NCI-H1105 (cell line): ENCODE data around the gene ASPRV1.
"Not testable (repeated sequence)": the region's sequence is repeated elsewhere in the genome, so short reads cannot be mapped to it uniquely, and the experiment has no call there.

Experiments used
- DNase-seq: peaks from one replicate; lab custom pipeline; 2025; lab: John Stamatoyannopoulos, UW

Gene ASPRV1

GRCh38 chr2:69960821-69961220 lies 610 bp downstream of the ASPRV1 start:
- DNase-seq, result no peak

DNA sequence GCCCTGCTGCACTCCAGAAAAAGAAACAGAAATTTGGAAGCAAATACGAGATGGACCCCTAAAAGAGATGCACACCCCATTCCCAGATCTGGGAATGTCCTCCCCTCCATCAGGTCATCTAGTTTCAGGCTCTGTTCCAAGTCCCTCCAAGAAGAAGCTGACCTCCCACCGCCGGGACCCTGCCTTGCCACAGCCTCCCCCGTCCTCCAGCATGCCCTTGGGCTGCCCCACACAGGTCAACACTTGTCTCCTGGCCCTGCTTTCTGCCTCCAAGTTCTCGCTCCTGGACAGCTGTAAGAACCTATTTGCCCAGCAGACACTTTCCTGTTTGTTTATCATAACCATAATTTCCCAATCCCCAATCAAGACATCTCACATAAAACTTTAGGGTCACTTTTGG lies 2.0 kb downstream of the ASPRV1 start:
- no peak for DNase-seq

- no peak for DNase-seq
Measured at GRCh38 chr2:69958480-69958879, 3.0 kb downstream of the ASPRV1 start.

DNA sequence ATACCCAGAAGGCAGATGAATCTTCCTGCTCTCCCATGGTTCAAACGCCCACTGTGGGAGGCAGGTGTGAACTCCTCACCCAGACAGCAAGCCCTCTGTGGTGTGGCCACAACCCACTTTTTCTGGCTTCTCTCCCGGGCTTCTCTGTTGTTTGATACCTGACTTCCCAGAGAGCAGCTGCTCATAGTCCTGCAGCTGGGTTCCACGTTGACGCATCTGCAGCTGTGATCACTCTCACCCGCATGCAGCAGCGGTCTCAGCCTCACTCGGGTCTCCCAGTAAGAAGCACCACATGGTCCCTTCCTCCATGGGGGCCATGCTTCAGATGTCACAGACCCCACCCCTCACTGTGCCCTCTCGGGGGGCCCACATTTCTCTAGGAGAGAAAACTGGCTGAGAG lies 3.5 kb downstream of the ASPRV1 start:
- no peak for DNase-seq

GRCh38 chr2:69956475-69956979 lies 4.9 kb downstream of the ASPRV1 start:
- DNase-seq, result no peak

DNA sequence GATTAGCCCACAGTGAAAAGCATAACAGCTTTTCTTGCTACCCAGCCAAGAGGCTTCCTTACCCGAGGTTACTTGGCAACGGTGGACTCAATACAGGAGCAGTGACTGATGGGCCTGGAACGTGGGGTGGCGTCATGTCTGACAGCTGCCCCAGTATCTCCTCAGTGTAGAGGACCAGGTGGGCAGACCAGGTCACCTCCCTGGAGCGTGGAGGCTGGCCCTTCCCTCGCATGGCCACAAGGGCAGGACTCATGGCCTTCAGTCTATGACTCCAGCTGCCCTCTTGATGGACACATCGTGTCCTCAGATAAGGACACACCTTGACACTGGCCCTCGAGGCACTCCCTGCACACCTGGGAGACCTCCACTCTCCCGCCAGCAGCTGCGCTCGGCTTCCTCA lies 6.4 kb downstream of the ASPRV1 start:
- no peak for DNase-seq

DNA sequence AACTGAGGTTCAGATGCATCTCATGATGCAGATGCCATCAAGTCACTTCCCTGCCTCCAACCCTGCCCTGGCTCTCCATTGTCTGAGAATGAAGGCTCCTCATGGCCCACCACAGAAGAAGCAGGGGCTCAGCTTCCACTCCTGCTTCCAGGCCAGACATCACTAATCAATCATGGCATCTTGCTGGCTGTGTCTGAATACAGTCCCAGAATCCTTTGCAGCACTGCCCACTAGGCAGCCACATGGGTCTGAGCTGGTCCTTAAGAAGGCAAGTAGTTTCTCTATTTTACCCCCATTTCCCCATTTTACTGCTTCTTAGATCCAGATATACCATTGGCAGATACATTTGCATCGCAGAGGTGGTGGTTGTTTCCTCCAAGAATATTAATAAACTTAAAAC lies 7.3 kb downstream of the ASPRV1 start:
- no peak for DNase-seq

GRCh38 chr2:69952336-69953115 lies 8.9 kb downstream of the ASPRV1 start:
- no peak for DNase-seq

DNA sequence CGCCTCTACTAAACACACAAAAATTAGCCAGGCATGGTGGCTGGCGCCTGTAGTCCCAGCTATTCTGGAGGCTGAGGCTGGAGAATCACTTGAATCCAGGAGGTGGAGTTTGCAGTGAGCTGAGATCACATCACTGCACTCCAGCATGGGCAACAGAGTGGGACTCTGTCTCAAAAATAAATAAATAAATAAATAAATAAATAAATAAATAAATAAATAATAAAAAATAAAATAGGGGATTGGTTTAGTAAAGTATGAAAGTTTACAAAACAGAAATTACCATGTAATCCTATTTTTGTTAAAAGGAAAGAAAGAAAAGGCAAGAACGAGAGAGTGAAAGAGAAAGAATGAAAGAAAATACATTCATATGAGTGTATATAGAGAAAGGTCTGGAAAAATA lies 10.8 kb downstream of the ASPRV1 start:
- not testable (repeated sequence) for DNase-seq

DNA sequence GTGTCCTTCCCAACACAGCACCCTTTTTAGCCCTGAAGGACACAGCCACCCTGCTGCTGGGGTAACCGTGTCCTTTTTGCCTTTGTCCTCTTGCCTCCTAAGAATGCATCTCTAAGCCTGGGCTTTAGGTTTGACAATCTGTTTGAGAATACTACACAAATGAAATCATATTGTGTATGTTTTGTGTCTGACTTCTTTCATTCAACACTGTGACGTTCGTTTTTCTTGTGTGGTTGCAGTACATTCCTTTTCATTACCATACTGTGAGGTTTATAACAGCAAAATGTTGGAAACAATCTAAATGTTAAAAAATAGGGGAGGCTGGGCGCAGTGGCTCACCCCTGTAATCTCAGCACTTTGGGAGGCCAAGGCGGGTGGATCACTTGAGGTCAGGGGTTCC lies 11.2 kb downstream of the ASPRV1 start:
- DNase-seq, result no peak

DNA sequence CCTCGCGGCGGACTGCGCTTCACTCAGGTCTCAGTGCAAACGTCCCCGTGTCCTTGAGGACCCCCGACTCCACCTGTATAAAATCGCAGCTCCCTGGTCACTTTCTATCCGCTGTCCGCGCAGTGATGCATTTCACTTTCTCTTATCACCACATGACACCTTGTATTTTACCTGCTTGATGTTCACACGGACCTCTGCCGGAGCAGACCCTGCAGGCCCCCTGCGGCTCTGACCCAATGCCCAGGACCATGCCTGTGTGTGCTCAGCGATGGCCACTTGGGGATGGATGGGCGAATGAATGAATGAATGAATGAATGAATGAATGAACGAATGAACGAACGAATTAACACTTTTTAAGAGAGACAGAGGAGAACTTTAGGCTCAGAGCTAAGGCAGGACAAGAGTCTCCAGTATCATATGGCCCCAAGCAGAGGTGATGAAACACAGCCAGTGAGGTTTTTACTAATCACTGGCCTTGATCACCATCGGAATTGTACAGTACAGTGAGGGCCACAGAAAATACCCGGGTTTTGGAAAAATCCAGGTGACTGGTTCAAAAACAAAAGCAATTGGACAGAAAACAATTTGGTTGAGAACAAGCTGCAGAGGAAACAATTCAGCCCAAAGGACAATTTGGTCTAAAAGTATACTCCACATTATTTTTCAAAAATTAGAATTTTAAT lies 12.3 kb downstream of the ASPRV1 start:
- no peak for DNase-seq

DNA sequence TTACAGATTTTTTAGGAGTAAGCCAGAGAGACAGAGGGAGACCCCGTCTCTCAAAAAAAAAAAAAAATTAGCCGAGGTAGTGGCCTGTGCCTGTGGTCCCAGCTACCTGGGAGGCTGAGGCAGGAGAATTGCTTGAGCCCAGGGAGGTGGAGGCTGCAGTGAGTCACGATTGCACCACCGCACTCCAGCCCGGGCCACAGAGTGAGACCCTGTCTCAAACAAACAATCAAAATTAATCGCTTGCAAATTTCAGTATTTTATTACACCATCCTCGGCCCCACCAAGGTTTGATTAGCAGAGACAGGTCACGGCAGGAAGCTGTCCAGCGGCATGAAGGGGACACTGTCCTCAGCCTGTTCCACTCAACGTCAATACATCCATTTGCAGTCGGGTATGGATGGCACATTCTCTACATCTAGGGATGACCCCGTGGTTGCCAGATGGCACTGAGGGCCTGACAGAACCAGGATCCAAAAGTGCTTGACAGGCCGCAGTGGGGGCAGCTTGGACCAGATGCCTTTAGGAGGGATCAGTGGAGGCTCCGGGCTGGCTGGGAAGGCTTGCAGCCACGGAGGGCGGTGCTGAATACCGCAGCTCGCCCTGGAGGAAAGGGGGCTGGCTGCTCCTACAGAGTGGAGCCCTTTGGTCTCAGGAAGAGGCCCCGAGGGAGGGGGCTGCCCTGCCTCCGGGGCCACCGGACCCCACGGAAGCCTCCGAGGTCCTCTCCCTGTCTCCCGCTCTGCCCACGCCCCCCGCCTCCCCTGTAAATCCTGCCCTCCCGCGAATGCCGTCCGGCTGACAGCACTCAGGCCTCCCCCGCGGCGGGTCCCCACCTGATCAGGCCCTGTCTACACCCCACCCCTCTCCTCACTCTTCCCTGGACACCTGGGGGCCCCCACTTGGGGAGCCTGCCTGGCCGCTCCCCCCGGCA lies 13.1 kb downstream of the ASPRV1 start:
- DNase-seq, result no peak

GRCh38 chr2:69947325-69947931 lies 14.0 kb downstream of the ASPRV1 start:
- no peak for DNase-seq

GRCh38 chr2:69946351-69947324 lies 14.8 kb downstream of the ASPRV1 start:
- no peak for DNase-seq

GRCh38 chr2:69945941-69946340 lies 15.5 kb downstream of the ASPRV1 start:
- no peak for DNase-seq

DNA sequence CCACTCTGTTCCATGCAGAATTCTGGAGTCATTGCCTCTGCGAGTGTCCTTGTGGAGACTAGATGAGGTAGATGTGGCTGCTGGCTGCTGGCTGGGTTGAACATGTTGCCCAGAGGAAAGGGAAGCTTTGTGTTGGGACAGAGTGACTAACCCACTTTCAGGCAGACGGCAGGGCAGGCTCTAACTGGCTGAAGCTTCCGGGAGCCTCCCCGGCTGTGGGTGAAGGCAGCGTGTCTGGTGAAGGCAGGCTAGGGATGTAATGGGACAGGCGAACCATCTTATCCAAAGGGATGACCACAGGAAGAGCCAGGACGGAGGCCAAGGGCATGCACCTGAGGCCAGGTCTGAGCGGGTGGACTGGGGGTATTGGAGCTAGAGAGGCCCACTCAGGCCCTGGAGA lies 16.0 kb downstream of the ASPRV1 start:
- no peak for DNase-seq

- no peak for DNase-seq
Measured at GRCh38 chr2:69944756-69945155, 16.7 kb downstream of the ASPRV1 start.

DNA sequence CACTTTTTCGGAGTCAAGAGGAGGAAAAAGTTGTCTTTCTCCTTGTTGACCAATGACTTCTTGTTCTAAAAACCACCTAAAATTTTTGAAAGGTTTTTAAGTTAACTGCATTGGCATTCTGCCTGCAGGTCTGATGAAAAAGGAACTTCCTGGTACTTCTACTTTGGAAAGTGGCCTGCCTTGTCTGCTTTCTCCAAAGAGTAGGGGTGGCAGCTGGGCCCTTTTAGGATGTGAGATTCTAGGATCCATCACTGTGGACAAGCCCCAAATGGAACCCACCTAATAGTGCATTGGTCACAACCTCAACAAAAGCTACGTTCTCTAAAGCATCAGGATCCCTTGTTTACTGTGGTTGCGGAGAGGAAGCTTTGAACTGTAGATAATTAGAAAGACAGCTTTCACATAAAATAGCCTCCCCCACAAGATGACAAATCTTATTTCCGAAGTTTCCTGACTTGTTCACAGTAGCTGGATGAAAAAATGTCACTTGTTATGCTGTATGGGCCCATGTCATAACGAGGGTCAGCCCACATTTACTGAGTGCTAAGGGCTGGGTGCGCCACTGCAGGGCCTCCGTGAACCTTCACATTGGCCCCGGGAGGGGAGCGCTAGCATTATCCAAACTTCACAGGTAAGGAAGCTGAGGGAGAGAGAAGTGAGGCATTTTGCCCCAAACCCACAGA lies 17.4 kb downstream of the ASPRV1 start:
- no peak for DNase-seq

DNA sequence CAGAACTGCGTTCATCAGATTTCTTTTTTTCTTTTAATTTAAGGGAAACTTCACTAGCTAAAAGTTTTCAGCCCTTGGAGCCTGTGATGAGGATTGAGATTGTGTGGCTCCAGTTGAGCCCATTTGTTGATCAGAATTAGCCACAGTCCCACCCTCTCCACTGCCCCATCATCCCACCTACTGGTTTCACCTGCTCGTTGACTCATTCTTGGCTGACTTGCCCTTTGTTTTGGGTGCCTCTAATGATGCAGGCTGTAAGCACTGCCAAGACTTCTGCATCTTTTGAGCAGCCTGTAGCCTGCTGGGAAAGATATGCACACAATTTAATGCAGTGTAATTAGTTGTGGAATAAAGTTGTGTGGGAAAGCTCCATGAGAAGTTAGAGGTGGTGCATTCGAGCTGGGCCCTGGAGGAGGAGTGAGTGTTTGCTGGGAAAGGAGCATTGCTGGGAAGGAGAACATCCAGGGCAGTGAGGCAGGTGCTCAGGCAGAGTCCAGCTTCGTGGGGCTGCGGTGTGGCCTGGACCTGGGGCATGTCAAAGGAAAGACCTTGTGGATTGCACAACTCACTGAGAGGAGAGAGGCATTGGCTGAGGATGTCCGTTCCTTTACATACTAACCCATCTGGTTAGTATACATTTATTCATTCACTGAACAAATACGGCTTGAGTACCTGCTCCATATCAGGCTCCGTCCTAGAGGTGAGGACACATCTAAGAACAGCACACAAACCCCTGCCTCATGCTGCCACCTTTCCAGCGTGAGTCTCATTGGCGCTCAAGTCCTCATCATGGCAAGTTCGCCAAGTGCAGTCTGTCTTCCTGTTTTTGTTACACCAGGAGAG lies 18.2 kb downstream of the ASPRV1 start:
- no peak for DNase-seq
